ENCODE data around the gene RBM14. TPM values are rescaled to one million over a fixed set of nuclear protein-coding genes. Genes with fewer than 3 reads are reported as not detected.

The RBM14 gene
- total and polyA plus RNA-seq, 9 of the 15 experiments (the other 6 are each of a cell fraction or from before 2014, with no cell fraction given) = 5.5 to 131 (median 42.6) TPM

- TF ChIP-seq PHF21A (IDR thresholded peaks at IDR 0.05; ENCODE audit: borderline replicate concordance, low read depth) (peak; percentile 31; the same call in 1 of the 2 replicates), E2F4 (CRISPR knock-in tag; IDR thresholded peaks at IDR 0.05; ENCODE audit: low read depth) (no peak), MTA3 (IDR thresholded peaks at IDR 0.05; ENCODE audit: borderline replicate concordance) (peak; percentile 72; the same call in 1 of the 2 replicates), MED1 (CRISPR knock-in tag; IDR thresholded peaks at IDR 0.05; ENCODE audit: borderline replicate concordance) (no peak), XRCC5 (IDR thresholded peaks at IDR 0.05; ENCODE audit: low read depth, low read length) (peak; percentile 78), MXI1 (IDR thresholded peaks at IDR 0.05; ENCODE audit: low read depth, low read length) (peak; percentile 74), KLF16 (IDR thresholded peaks at IDR 0.05) (peak; percentile 66; the same call in 1 of the 2 replicates), FOXK2 (conservative IDR thresholded peaks at IDR 0.05 in 1 of 2, IDR thresholded peaks at IDR 0.05 in 1 of 2; ENCODE audit: low read depth in 2 of 2) (0 out of 4 replicates have a peak, but pooled peaks of 1 of the 2 experiments have one; percentile 21), JUND (IDR thresholded peaks at IDR 0.05; ENCODE audit: borderline replicate concordance, low read depth, low read length) (peak; percentile 26; the same call in 1 of the 2 replicates), JUND (tag; IDR thresholded peaks at IDR 0.05; ENCODE audit: borderline replicate concordance, low read depth, low read length) (peak; percentile 19; the same call in 1 of the 3 replicates), HMGXB4 (CRISPR knock-in tag; IDR thresholded peaks at IDR 0.05) (0 out of 2 replicates have a peak, but pooled peaks have one; percentile 77), KLF6 (CRISPR knock-in tag; IDR thresholded peaks at IDR 0.05; ENCODE audit: borderline replicate concordance) (no peak), TRIM28 (IDR thresholded peaks at IDR 0.05) (peak; percentile 69), SMAD4 (CRISPR knock-in tag; conservative IDR thresholded peaks at IDR 0.05) (peak; percentile 49), LARP7 (IDR thresholded peaks at IDR 0.05) (0 out of 2 replicates have a peak, but pooled peaks have one; percentile 50), ARID1B (IDR thresholded peaks at IDR 0.05) (no peak; the same call in 1 of the 2 replicates), MEIS2 (IDR thresholded peaks at IDR 0.05; ENCODE audit: partially characterized antibody) (peak; percentile 90), SMC3 (conservative IDR thresholded peaks at IDR 0.05; ENCODE audit: insufficient read depth, low read depth, low read length) (peak; percentile 36; the same call in 1 of the 2 replicates), NRF1 (conservative IDR thresholded peaks at IDR 0.05 in 1 of 2, IDR thresholded peaks at IDR 0.05 in 1 of 2) (peak; percentile 98), ZKSCAN1 (IDR thresholded peaks at IDR 0.05; ENCODE audit: low read depth, low read length) (peak; percentile 63; the same call in 1 of the 2 replicates), CREB3 (tag; conservative IDR thresholded peaks at IDR 0.05; ENCODE audit: low read depth) (no peak), ZEB2 (IDR thresholded peaks at IDR 0.05) (peak; percentile 74; the same call in 1 of the 2 replicates), MNT (conservative IDR thresholded peaks at IDR 0.05) (peak in 1 of 2 experiments; percentile 82; a peak in 3 of 4 replicates)
Observed at GRCh38 chr11:66592457-66593302, 23.8 kb upstream of the RBM14 start, which contains the start of the genes CCDC87 and CCS (continued).

Measured in K562 (cell line).